H1 (cell line): ENCODE measurements around the gene ASAP3. TPM values are rescaled to one million over a fixed set of nuclear protein-coding genes. Genes with fewer than 3 reads are reported as not detected.

ENCODE experiments used
- CTCF ChIA-PET: fragments of 300-600 bp; sonication (Branson Sonifier 250); formaldehyde crosslinking; loops from one replicate; lab custom pipeline; 2021; ENCODE audit not compliant: partially characterized antibody; lab: Charles Lee
- POLR2A ChIA-PET: fragments of 300-600 bp; sonication (Branson Sonifier 250); formaldehyde crosslinking; loops from one replicate; lab custom pipeline; 2021; ENCODE audit warnings: inconsistent platforms; ENCODE audit not compliant: partially characterized antibody; lab: Charles Lee
- DNase-seq, 2 experiments: peaks; one replicate each; pipeline versions ENCODE4 v3.0.0 to v3.0.0-alpha.2; 2010 to 2022; ENCODE audit warnings: low spot score in 2 of 2, low read depth in 1 of 2, mixed read lengths in 1 of 2
- FAIRE-seq: peaks from 2 replicates; lab custom pipeline; 2011; peaks lifted over from hg19 to GRCh38; lab: Jason Lieb, UNC
- H2AFZ ChIP-seq: 2 replicates; pipeline ENCODE4 v1.8.1; 2012; ENCODE audit warnings: low read length, inconsistent platforms
- H2AK5ac ChIP-seq: 2 replicates; pipeline ENCODE4 v1.6.1; 2013; ENCODE audit warnings: low read depth, low read length
- H2BK120ac ChIP-seq: replicated peaks from 2 replicates; pipeline ENCODE3; 2013; ENCODE audit warnings: low read depth, low read length, inconsistent platforms
- H2BK12ac ChIP-seq: 2 replicates; pipeline ENCODE4 v1.6.1; 2013; ENCODE audit warnings: low read depth, low read length
- H2BK15ac ChIP-seq: 2 replicates; pipeline ENCODE4 v1.6.1; 2013; ENCODE audit warnings: low read length
- H2BK20ac ChIP-seq: 2 replicates; pipeline ENCODE4 v1.6.1; 2013; ENCODE audit warnings: low read length
- H2BK5ac ChIP-seq: 2 replicates; pipeline ENCODE4 v1.6.1; 2013; ENCODE audit warnings: low read depth, low read length
- H3K14ac ChIP-seq: 2 replicates; pipeline ENCODE4 v1.6.1; 2013; ENCODE audit warnings: inconsistent platforms; ENCODE audit not compliant: insufficient read length
- H3K18ac ChIP-seq: 2 replicates; pipeline ENCODE4 v1.6.1; 2013; ENCODE audit warnings: low read length; ENCODE audit errors: extremely low read depth
- H3K23ac ChIP-seq: 2 replicates; pipeline ENCODE4 v1.6.1; 2013; ENCODE audit warnings: inconsistent platforms; ENCODE audit not compliant: insufficient read length
- H3K23me2 ChIP-seq: 2 replicates; pipeline ENCODE4 v1.6.1; 2013; ENCODE audit warnings: low read depth, low read length
- H3K27ac ChIP-seq: 2 replicates; pipeline ENCODE4 v1.6.1; 2011; ENCODE audit warnings: low read depth, low read length, inconsistent platforms
- H3K27me3 ChIP-seq, 4 experiments: replicated peaks in 1 of 4; 1 replicate in 1 of 4; 2 replicates in 3 of 4; pipeline versions ENCODE4 v1.6.1 to v1.8.1; 2011 to 2013; ENCODE audit warnings: low read length in 3 of 4, mild to moderate bottlenecking in 3 of 4, inconsistent platforms in 2 of 4, mixed read lengths in 2 of 4, moderate library complexity in 1 of 4; ENCODE audit not compliant: control insufficient read depth in 3 of 4, insufficient read depth in 3 of 4; ENCODE audit errors: extremely low read depth in 1 of 4
- H3K36me3 ChIP-seq, 4 experiments: 2 replicates each; pipeline versions ENCODE4 v1.6.1 to v1.8.1; 2011 to 2013; ENCODE audit warnings: mild to moderate bottlenecking in 4 of 4, low read length in 3 of 4, moderate library complexity in 2 of 4, control low read depth in 1 of 4, inconsistent platforms in 1 of 4; ENCODE audit not compliant: insufficient read depth in 4 of 4, control insufficient read depth in 2 of 4
- H3K4ac ChIP-seq: replicated peaks from 2 replicates; pipeline ENCODE3; 2013; ENCODE audit warnings: low read length, low read depth, mixed read lengths, inconsistent platforms; ENCODE audit not compliant: insufficient read length
- H3K4me1 ChIP-seq, 4 experiments: replicated peaks in 1 of 4; 1 replicate in 1 of 4; 2 replicates in 3 of 4; pipeline versions ENCODE4 v1.6.1 to v1.8.1; 2011 to 2013; ENCODE audit warnings: low read length in 3 of 4, inconsistent platforms in 2 of 4, mixed read lengths in 1 of 4; ENCODE audit not compliant: insufficient read depth in 4 of 4, control insufficient read depth in 3 of 4
- H3K4me2 ChIP-seq, 2 experiments: 2 replicates each; pipeline versions ENCODE4 v1.6.1 to v1.8.1; 2011 to 2013; ENCODE audit warnings: low read depth in 2 of 2, low read length in 2 of 2, control low read depth in 1 of 2, inconsistent platforms in 1 of 2, mild to moderate bottlenecking in 1 of 2; ENCODE audit not compliant: insufficient read depth in 1 of 2
- H3K4me3 ChIP-seq, 4 experiments: fragments of 200-600, 300-600 bp in 1 of 4; sonication (generic), shearing (Covaris generic), sonication (Bioruptor Twin) in 1 of 4; 2 replicates each; pipeline versions ENCODE4 v1.5.1 to v1.8.1; 2011 to 2016; ENCODE audit warnings: low read length in 4 of 4, low read depth in 3 of 4, control low read depth in 2 of 4, inconsistent platforms in 2 of 4, mild to moderate bottlenecking in 2 of 4, mixed read lengths in 1 of 4, moderate library complexity in 1 of 4; ENCODE audit not compliant: insufficient read depth in 2 of 4; ENCODE audit errors: extremely low read depth in 1 of 4
- H3K56ac ChIP-seq: replicated peaks from 2 replicates; pipeline ENCODE3; 2013; ENCODE audit warnings: low read depth, mild to moderate bottlenecking, mixed read lengths, low read length, inconsistent platforms; ENCODE audit not compliant: insufficient read length
- H3K79me1 ChIP-seq: 2 replicates; pipeline ENCODE4 v1.6.1; 2013; ENCODE audit warnings: low read depth, low read length, control low read depth
- H3K79me2 ChIP-seq, 2 experiments: 2 replicates each; pipeline versions ENCODE4 v1.6.1 to v1.8.1; 2012 to 2013; ENCODE audit warnings: low read length in 2 of 2, mild to moderate bottlenecking in 2 of 2, inconsistent platforms in 1 of 2; ENCODE audit not compliant: insufficient read depth in 2 of 2, control insufficient read depth in 1 of 2
- H3K9ac ChIP-seq, 4 experiments: replicated peaks in 1 of 4; 1 replicate in 1 of 4; 2 replicates in 3 of 4; pipeline versions ENCODE4 v1.6.1 to v1.8.1; 2011 to 2013; ENCODE audit warnings: low read depth in 3 of 4, low read length in 3 of 4, control low read depth in 2 of 4, mild to moderate bottlenecking in 2 of 4, moderate library complexity in 2 of 4, inconsistent platforms in 1 of 4; ENCODE audit errors: extremely low read depth in 1 of 4
- H3K9me3 ChIP-seq, 2 experiments: 2 replicates each; pipeline versions ENCODE4 v1.6.1 to v1.8.1; 2012 to 2013; ENCODE audit warnings: mild to moderate bottlenecking in 2 of 2, moderate library complexity in 2 of 2, control low read depth in 1 of 2, inconsistent platforms in 1 of 2, low read depth in 1 of 2, low read length in 1 of 2, mixed read lengths in 1 of 2; ENCODE audit not compliant: insufficient read depth in 2 of 2
- H4K20me1 ChIP-seq, 2 experiments: replicated peaks in 1 of 2; 2 replicates each; pipeline versions ENCODE3 to v1.8.1; 2011 to 2013; ENCODE audit warnings: inconsistent platforms in 2 of 2, low read length in 2 of 2, mild to moderate bottlenecking in 1 of 2; ENCODE audit not compliant: insufficient read depth in 2 of 2, control insufficient read depth in 1 of 2
- H4K5ac ChIP-seq: 2 replicates; pipeline ENCODE4 v1.6.1; 2013; ENCODE audit warnings: low read length, low read depth, mixed read lengths, inconsistent platforms; ENCODE audit not compliant: insufficient read length
- H4K8ac ChIP-seq: 2 replicates; pipeline ENCODE4 v1.8.0; 2013; ENCODE audit warnings: mild to moderate bottlenecking, moderate library complexity, low read length, inconsistent platforms; ENCODE audit not compliant: insufficient read depth; ENCODE audit errors: extremely low read depth
- H4K91ac ChIP-seq: replicated peaks from 2 replicates; pipeline ENCODE3; 2013; ENCODE audit warnings: low read length, mixed read lengths, inconsistent platforms; ENCODE audit not compliant: insufficient read length
- EZH2 ChIP-seq: fragments of 200-600 bp; sonication (generic); IDR thresholded peaks from 2 replicates; pipeline ENCODE4 v1.7.1; 2012; ENCODE audit warnings: low read depth, mild to moderate bottlenecking, moderate library complexity, low read length, inconsistent platforms; ENCODE audit not compliant: severe bottlenecking
- FOSL1 ChIP-seq: IDR thresholded peaks from 2 replicates; pipeline ENCODE4 v1.6.1; 2011; ENCODE audit warnings: mild to moderate bottlenecking, low read depth, low read length, moderate library complexity; ENCODE audit not compliant: insufficient read depth
- KDM1A ChIP-seq: fragments of 200-600, 300-600 bp; sonication (generic); IDR thresholded peaks from 2 replicates; pipeline ENCODE4 v1.7.1; 2016; ENCODE audit warnings: mild to moderate bottlenecking, low read length, borderline replicate concordance
- MAX ChIP-seq: IDR thresholded peaks from 2 replicates; pipeline ENCODE4 v1.6.1; 2012; ENCODE audit warnings: inconsistent platforms
- PHF8 ChIP-seq: fragments of 200-600 bp; sonication (generic); conservative IDR thresholded peaks from 2 replicates; pipeline ENCODE4 v1.7.1; 2012; ENCODE audit warnings: low read depth, mild to moderate bottlenecking, inconsistent platforms, low read length, moderate library complexity
- RBBP5 ChIP-seq: IDR thresholded peaks from 2 replicates; pipeline ENCODE4 v1.7.1; 2012; ENCODE audit warnings: low read depth, mild to moderate bottlenecking, inconsistent platforms, low read length, moderate library complexity, borderline replicate concordance
- SIN3A ChIP-seq, 2 experiments: IDR thresholded peaks in 1 of 2; conservative IDR thresholded peaks in 1 of 2; 2 replicates each; pipeline ENCODE4 v1.6.1; 2011 to 2012; ENCODE audit warnings: low read length in 2 of 2, improper control_type of control experiment in 1 of 2, low read depth in 1 of 2, mild to moderate bottlenecking in 1 of 2
- SIRT6 ChIP-seq: IDR thresholded peaks from one replicate; pipeline ENCODE4 v1.7.1; 2012; ENCODE audit warnings: low read length, inconsistent platforms
- TEAD4 ChIP-seq: IDR thresholded peaks from 2 replicates; pipeline ENCODE4 v1.6.1; 2012; ENCODE audit warnings: low read depth, low read length, inconsistent platforms, mixed read lengths
- WGBS, 2 experiments: shearing (Covaris generic) in 1 of 2; methylation state at CpG; one replicate each; pipeline versions ENCODE4 v1.1.6 to v1.1.7; 2013 to 2015; ENCODE audit warnings: low lambda C conversion rate in 2 of 2, mixed read lengths in 2 of 2, inconsistent platforms in 1 of 2, low coverage in 1 of 2, missing lambda C conversion rate in 1 of 2; ENCODE audit not compliant: insufficient replicate concordance in 2 of 2, insufficient coverage in 1 of 2, insufficient read length in 1 of 2; ENCODE audit errors: extremely low coverage in 1 of 2, missing lambda C conversion rate in 1 of 2; 5-methylcytosine and 5-hydroxymethylcytosine counted together
- polyA plus RNA-seq, 7 experiments: library from polyadenylated mRNA; depleted of rRNA in 3 of 7; stranded (reverse) in 5 of 7; unstranded in 2 of 7; fragments of >200 nt in 5 of 7; fragments of 200-250 nt in 2 of 7; gene quantifications; 1 replicate in 5 of 7; 2 replicates in 1 of 7; 4 replicates in 1 of 7; pipeline versions ENCODE4 v1.2.1 to v1.2.3, GENCODE V29; 2011 to 2013; ENCODE audit warnings: missing spikeins in 2 of 7, mixed read lengths in 2 of 7
- total RNA-seq: library from RNA; stranded (reverse); fragmentation: NEBNext Ultra II Directional; extraction: Animal tissue kit (Norgen Biotek cat#: 25700); gene quantifications from 2 replicates; pipeline ENCODE4 v1.2.1, GENCODE V29; 2021

The ASAP3 gene
- total and polyA plus RNA-seq, 2 of the 8 experiments (the other 6 are each of a cell fraction or from before 2014, with no cell fraction given), result 53.1 to 58.0 TPM

GRCh38 chr1:23484253-23485001 lies 448 bp upstream of the ASAP3 start:
- peak overlapping the region; percentile 68 to 99 for H3K4me2 ChIP-seq
- H3K56ac ChIP-seq, result peak overlapping the region; percentile 92
- H2AK5ac ChIP-seq, result 0 out of 2 replicates have a peak overlapping the region, but pooled peaks have one; percentile 56
- H4K5ac ChIP-seq, result peak overlapping the region; percentile 100
- peak overlapping the region; percentile 83 for H3K4ac ChIP-seq
- no peak overlapping the region for H3K14ac ChIP-seq
- FAIRE-seq (no peak), DNase-seq (peak; percentile 71 to 93)
- H3K9ac ChIP-seq, result peak overlapping the region in 1 of 4 experiments; percentile 66; a peak in 2 of 7 replicates
- H3K79me2 ChIP-seq, result peaks cover 0 to 28% of the 10 kb centered on the region in 2 experiments; a peak in 2 of 4 replicates
- 22% methylated on average over 11 of the region's 54 CpGs; no CpG with 5 or more reads in 1 of the 2 experiments for WGBS, 2 experiments
- ChIA-PET POLR2A (interaction anchor here (0.7 to 1.8 kb wide), 12 partner anchors 9 to 316 kb away, joined by 3 to 5 read pairs (median 3); partner anchors contain the start of gene LUZP1), CTCF (interaction anchor here (0.6 to 3.3 kb wide), 12 partner anchors 10 to 71 kb away, joined by 3 to 27 read pairs (median 4); no protein-coding TSS in a partner anchor)
- H2AFZ ChIP-seq, result peak overlapping the region; percentile 83
- H3K36me3 ChIP-seq, result no peaks in the 10 kb centered on the region
- peak overlapping the region; percentile 29; the same call in 1 of the 2 replicates for H4K8ac ChIP-seq
- peak overlapping the region; percentile 73 for H2BK120ac ChIP-seq
- H2BK12ac ChIP-seq, result no peak overlapping the region
- peak overlapping the region; percentile 49 to 97 (median 78) for H3K4me3 ChIP-seq
- H3K18ac ChIP-seq, result peak overlapping the region; percentile 97
- H2BK5ac ChIP-seq, result peak overlapping the region; percentile 92
- peaks cover 0 to 6% (median 3%) of the 10 kb centered on the region in 4 experiments; a peak in 4 of 7 replicates for H3K27me3 ChIP-seq
- no peaks in the 10 kb centered on the region for H3K9me3 ChIP-seq
- H3K27ac ChIP-seq, result no peak overlapping the region
- H2BK20ac ChIP-seq, result 0 out of 2 replicates have a peak overlapping the region, but pooled peaks have one; percentile 80
- H4K20me1 ChIP-seq, result peaks cover 4 to 15% of the 10 kb centered on the region in 2 experiments
- H3K23me2 ChIP-seq, result peaks cover 15% of the 10 kb centered on the region
- peaks cover 4% of the 10 kb centered on the region for H3K79me1 ChIP-seq
- peaks cover 2 to 4% (median 3%) of the 10 kb centered on the region in 4 experiments; a peak in 6 of 7 replicates for H3K4me1 ChIP-seq
- H3K23ac ChIP-seq, result no peak overlapping the region
- H2BK15ac ChIP-seq, result peak overlapping the region; percentile 3; the same call in 1 of the 2 replicates
- H4K91ac ChIP-seq, result peak overlapping the region; percentile 91
- TF ChIP-seq RBBP5, result no peak
- no peak for TF ChIP-seq SIRT6
- peak; percentile 99 for TF ChIP-seq KDM1A
- TF ChIP-seq TEAD4, result no peak
- TF ChIP-seq EZH2, result no peak
- no peak for TF ChIP-seq FOSL1
- TF ChIP-seq MAX, result peak; percentile 66
- 0 out of 4 replicates have a peak, but pooled peaks of 1 of the 2 experiments have one; percentile 20 for TF ChIP-seq SIN3A (conservative IDR thresholded peaks at IDR 0.05 in 1 of 2, IDR thresholded peaks at IDR 0.05 in 1 of 2; ENCODE audit: low read depth in 1 of 2, low read length in 2 of 2)
- peak; percentile 27; the same call in 1 of the 2 replicates for TF ChIP-seq PHF8
